ENCODE data around the gene CLNK.

- TF ChIP-seq FOXA2 (IDR thresholded peaks at IDR 0.05) (no peak), CTCF (IDR thresholded peaks at IDR 0.05; ENCODE audit: low read depth, low read length, missing input control) (no peak), REST (IDR thresholded peaks at IDR 0.05) (no peak), RAD21 (IDR thresholded peaks at IDR 0.05) (no peak), TAF1 (conservative IDR thresholded peaks at IDR 0.05) (no peak), JUND (IDR thresholded peaks at IDR 0.05) (no peak), SP1 (IDR thresholded peaks at IDR 0.05) (no peak), FOXA1 (IDR thresholded peaks at IDR 0.05) (no peak), MAX (IDR thresholded peaks at IDR 0.05) (no peak)
These were observed 246.8 kb downstream of the CLNK start for GRCh38 chr4:10437735-10438134.
